ENCODE results near the gene SAFB. TPM values are rescaled to one million over a fixed set of nuclear protein-coding genes. Genes with fewer than 3 reads are reported as not detected.

Gene SAFB
- total RNA-seq, 1 experiment from 2014 or later: 143 TPM

GRCh38 chr19:5579286-5579685, 43.6 kb upstream of the SAFB start (continued):
- no peak for TF ChIP-seq FOSL1 (IDR thresholded peaks at IDR 0.05; ENCODE audit: low read depth)
- TF ChIP-seq CBX3 (IDR thresholded peaks at IDR 0.05; ENCODE audit: low read depth): no peak

DNA sequence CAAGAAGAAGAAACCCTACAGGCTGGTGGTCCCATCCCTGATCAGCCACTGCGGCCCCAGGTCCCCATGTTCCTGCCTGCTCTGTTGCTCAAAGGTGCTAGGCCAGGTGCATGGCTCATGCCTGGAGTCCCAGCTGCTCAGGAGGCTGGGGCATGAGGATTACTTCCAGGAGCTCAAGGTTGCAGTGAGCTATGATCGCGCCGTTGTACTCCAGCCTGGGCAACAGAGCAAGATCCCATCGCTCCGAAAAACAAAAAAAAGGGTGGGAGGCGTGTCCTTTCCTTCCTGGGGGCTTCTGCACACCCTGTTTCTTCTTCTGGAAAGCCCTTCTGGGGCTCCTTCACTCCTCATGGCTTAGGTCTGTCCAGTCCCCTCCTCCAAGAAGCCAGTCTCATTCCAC, 43.2 kb upstream of the SAFB start:
- ChIA-PET RAD21 (ENCODE audit: low non-redundant PET in 1 of 2, low total read pairs in 2 of 2, uncharacterized antibody in 2 of 2, unreplicated experiment in 2 of 2) (no interaction called here), CTCF (no interaction called here), POLR2A (no interaction called here)
- ATAC-seq (no peak), DNase-seq (ENCODE audit: low read depth, low spot score) (no peak)
- Histone ChIP-seq H2AFZ (ENCODE audit: low read depth, low read length, poor library complexity, severe bottlenecking) (no peak overlapping the region), H3K27ac (ENCODE audit: low read depth, low read length) (no peak overlapping the region), H3K9me2 (ENCODE audit: insufficient read depth) (no peaks in the 10 kb centered on the region), H3K9ac (ENCODE audit: low read length) (no peak overlapping the region), H4K20me1 (ENCODE audit: insufficient read depth) (no peaks in the 10 kb centered on the region), H3K4me2 (ENCODE audit: low read length) (no peak overlapping the region), H3K36me3 (ENCODE audit: control insufficient read depth in 1 of 2, insufficient read depth in 2 of 2, low read length in 2 of 2) (no peaks in the 10 kb centered on the region; a peak in 1 of 4 replicates), H3K9me3 (ENCODE audit: control insufficient read depth in 1 of 2, insufficient read depth in 1 of 2, low read depth in 1 of 2, low read length in 2 of 2) (no peaks in the 10 kb centered on the region), H3K27me3 (ENCODE audit: insufficient read depth, low read length) (no peaks in the 10 kb centered on the region), H3K4me3 (replicated peaks in 1 of 2; ENCODE audit: low read depth in 1 of 2, low read length in 2 of 2) (no peak overlapping the region), H3K4me1 (ENCODE audit: control insufficient read depth in 1 of 2, insufficient read depth in 2 of 2, low read length in 2 of 2) (peaks cover 0 to 6% of the 10 kb centered on the region in 2 experiments; a peak in 1 of 4 replicates), H3K79me2 (ENCODE audit: insufficient read depth, low read length) (no peaks in the 10 kb centered on the region)
- TF ChIP-seq JUND (IDR thresholded peaks at IDR 0.05): no peak
- no peak for TF ChIP-seq SP1 (IDR thresholded peaks at IDR 0.05; ENCODE audit: low read depth)
- TF ChIP-seq ATF3 (IDR thresholded peaks at IDR 0.05): no peak
- no peak for TF ChIP-seq EZH2 (IDR thresholded peaks at IDR 0.05)
- TF ChIP-seq EZH2phosphoT487 (IDR thresholded peaks at IDR 0.05; ENCODE audit: borderline replicate concordance): no peak
- no TSS peak for BruUV-seq (replicated peaks)
- intact Hi-C loops (cut with micrococcal nuclease): loop anchor here (5.0 kb wide), 1 partner anchor 532 kb away; no protein-coding TSS in a partner anchor

GRCh38 chr19:5580161-5580571, 42.7 kb upstream of the SAFB start:
- CTCF ChIA-PET: interaction anchor here (2.8 kb wide), 1 partner anchor 33 kb away, joined by 6 read pairs; no protein-coding TSS in a partner anchor

More at GRCh38 chr19:5580161-5580571, 42.7 kb upstream of the SAFB start:
- TF ChIP-seq JUND (IDR thresholded peaks at IDR 0.05) (no peak), TCF7L2 (IDR thresholded peaks at IDR 0.05; ENCODE audit: borderline replicate concordance, extremely low read depth, insufficient read depth, insufficient read length) (no peak)
- POLR2A ChIA-PET: no interaction called here
- peaks cover 0 to 6% of the 10 kb centered on the region in 2 experiments; a peak in 1 of 4 replicates for H3K4me1 ChIP-seq (ENCODE audit: control insufficient read depth in 1 of 2, insufficient read depth in 2 of 2, low read length in 2 of 2)
- H3K36me3 ChIP-seq (ENCODE audit: control insufficient read depth in 1 of 2, insufficient read depth in 2 of 2, low read length in 2 of 2): no peaks in the 10 kb centered on the region; a peak in 1 of 4 replicates
- no peak overlapping the region for H3K9ac ChIP-seq (ENCODE audit: low read length)
- no peaks in the 10 kb centered on the region for H3K27me3 ChIP-seq (ENCODE audit: insufficient read depth, low read length)
- RAD21 ChIA-PET (ENCODE audit: low non-redundant PET in 1 of 2, low total read pairs in 2 of 2, uncharacterized antibody in 2 of 2, unreplicated experiment in 2 of 2): no interaction called here
- intact Hi-C loops (cut with micrococcal nuclease): no loop called here
- ATAC-seq (no peak), DNase-seq (ENCODE audit: low read depth, low spot score) (no peak)
- H3K27ac ChIP-seq (ENCODE audit: low read depth, low read length): no peak overlapping the region
- no peaks in the 10 kb centered on the region for H3K9me3 ChIP-seq (ENCODE audit: control insufficient read depth in 1 of 2, insufficient read depth in 1 of 2, low read depth in 1 of 2, low read length in 2 of 2)
- H3K4me2 ChIP-seq (ENCODE audit: low read length): no peak overlapping the region
- H3K9me2 ChIP-seq (ENCODE audit: insufficient read depth): no peaks in the 10 kb centered on the region
- H3K79me2 ChIP-seq (ENCODE audit: insufficient read depth, low read length): no peaks in the 10 kb centered on the region
- H3K4me3 ChIP-seq (replicated peaks in 1 of 2; ENCODE audit: low read depth in 1 of 2, low read length in 2 of 2): no peak overlapping the region
- H2AFZ ChIP-seq (ENCODE audit: low read depth, low read length, poor library complexity, severe bottlenecking): no peak overlapping the region
- no TSS peak for BruUV-seq (replicated peaks)
- no peaks in the 10 kb centered on the region for H4K20me1 ChIP-seq (ENCODE audit: insufficient read depth)
